IPS DF 4.7 (cell line): ENCODE data around the gene RPGRIP1L.

Source experiments
- DNase-seq: peaks from one replicate; pipeline ENCODE4 v3.0.0-alpha.2; 2013; ENCODE audit warnings: low spot score; ENCODE audit errors: extremely low read depth

RPGRIP1L gene

GRCh38 chr16:53605831-53606400, 97.7 kb downstream of the RPGRIP1L start:
- DNase-seq = no peak

DNA sequence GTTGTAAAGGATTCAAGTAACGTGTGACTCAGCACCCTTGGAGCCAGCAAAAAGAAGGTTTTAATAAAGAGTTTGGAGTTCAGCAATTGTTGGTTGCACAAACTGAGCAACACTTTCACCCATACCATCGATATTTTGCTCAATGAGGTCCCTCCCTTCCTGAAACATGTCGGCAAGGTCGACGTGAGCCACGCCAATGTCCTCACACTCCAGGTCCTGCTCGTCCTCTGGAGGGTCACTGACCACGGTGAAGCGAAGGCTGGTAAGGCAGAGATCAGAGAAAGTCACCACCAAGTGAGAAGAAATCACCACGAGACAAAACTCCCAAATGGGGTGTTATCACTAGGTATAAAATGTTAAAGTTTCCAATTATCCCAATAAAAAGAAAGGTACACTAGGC, 98.3 kb downstream of the RPGRIP1L start:
- no peak for DNase-seq

DNA sequence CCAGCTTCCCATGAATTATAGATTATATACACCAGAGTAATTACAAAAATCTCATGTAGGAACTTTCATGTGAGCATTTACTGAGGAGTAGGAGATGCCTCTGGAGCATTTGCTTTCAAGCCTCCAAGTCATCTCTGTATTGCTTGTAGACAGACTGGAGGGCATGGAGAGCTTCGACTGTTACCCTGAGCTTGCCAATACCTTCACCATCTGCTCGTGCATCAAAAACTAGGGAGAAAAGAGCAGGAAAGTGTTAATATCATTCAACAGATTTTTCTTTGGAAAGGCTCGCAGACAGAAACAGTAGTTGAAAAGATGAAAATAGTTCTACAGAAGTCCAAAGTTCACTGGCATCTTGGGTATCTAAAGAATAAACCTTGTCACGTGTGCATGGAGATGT, 101.7 kb downstream of the RPGRIP1L start:
- no peak for DNase-seq

DNA sequence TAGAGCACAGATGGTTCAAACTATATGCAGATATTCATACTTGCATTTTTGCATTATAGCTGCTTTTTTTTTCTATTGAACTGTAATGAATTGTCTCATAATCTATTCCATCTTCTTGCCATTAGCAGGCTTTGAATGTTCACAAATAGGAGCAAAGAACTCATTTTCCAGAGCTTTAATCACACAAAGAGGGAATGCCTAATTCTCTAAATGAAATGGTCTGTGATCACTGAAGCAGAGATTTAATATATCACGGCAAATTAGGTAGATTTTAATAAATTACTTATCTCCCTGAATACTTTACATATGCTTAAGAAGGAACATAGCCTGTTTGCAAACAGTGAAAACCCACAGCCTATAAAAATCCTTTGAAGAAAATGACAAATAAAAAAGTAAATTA, 103.0 kb downstream of the RPGRIP1L start:
- DNase-seq = no peak

- DNase-seq = no peak
Measured at GRCh38 chr16:53600126-53600525, 103.5 kb downstream of the RPGRIP1L start.

DNA sequence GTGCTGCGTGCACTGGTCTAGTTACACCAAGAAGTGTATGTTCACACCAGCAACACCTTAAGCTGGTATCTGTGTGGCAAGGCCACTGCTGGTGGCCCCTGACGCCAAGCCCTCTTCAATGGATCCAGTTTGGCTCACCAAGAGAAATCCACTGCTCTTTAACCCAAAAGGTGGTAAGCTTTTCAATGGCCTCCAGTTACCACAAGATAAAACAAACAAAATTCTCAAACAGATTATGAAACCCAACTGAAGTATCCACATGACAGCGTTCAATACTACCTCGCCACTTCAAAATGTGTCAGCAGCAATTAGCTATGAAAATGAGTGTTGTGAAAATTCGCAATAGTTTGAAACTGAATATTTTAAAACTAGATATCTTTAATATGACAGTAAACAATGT, 104.1 kb downstream of the RPGRIP1L start:
- DNase-seq = no peak

DNA sequence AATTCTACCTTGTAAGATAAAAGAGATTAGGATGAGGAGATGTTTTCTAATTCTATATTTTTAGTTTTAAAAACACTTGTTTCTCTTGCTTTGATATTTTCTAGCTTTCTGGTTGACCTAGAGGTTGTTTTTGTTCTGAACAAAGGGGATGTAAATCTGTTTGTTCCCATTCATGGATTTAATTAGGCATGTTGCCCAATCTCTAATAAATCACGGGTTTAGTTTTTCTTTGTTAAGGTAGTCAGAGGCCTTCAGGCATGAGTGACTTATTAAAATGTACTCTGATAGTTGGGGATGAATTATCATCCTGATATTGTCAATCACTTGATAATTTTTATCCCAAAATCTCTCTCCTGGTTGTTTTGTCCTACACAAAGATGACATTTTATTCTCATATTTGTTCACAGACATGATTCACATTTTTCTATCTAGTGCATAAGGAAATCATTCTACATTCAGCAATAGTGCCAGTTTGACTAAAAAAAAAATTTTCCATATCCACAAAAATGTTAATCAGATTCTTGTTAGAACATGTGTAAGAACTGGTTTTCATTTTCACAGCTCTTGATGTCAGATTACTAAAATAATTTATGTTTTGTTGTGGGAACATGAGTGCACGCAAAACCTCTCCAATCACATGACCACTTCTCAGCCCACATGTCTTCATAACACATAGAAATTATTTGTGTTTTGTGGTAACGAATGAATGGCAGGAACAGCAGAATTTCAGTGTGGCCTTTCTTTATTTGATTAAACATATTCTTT, 105.0 kb downstream of the RPGRIP1L start:
- DNase-seq = no peak

GRCh38 chr16:53597776-53598175, 105.9 kb downstream of the RPGRIP1L start:
- DNase-seq = no peak

- no peak for DNase-seq
Measured at GRCh38 chr16:53588081-53588648, 115.5 kb downstream of the RPGRIP1L start.

DNA sequence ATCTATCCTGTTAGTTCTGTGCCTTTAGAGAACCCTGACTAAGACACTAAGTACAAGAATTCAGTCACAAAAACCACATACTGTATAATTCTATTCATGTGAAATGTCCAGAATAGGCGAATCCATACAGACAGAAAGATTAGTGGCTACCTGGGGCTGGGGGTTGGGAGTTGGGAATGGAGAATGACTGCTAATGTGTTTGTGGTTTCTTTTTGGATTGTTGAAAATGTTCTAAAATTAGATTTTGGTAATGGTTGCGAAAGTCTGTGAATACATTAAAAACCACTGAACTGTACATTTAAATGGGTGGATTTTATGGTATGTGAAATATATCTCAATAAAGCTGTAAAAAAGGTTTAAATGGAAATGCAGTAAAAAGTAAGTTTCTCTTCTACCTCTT, 120.3 kb downstream of the RPGRIP1L start:
- no peak for DNase-seq

DNA sequence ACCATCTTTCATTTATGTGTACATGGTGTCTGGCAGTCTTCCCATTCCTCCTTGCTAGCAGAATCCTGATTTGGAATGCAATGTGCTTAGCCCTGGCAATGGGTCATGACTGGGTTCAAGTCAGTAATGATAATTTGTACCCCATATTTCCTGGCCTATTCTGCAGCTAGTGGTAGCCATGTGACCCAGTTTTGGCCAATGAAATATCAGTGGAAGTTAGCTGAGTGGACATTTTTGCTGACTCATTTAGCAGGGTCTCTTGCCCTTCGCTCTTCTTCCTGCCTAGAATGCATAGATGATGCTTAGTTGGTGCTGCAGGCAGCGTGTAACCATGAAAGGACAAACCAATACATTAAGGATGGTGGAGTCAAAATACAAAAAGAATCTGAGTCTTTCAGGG, 121.9 kb downstream of the RPGRIP1L start:
- DNase-seq = no peak

- no peak for DNase-seq
Measured at GRCh38 chr16:53580038-53580802, 123.4 kb downstream of the RPGRIP1L start.

GRCh38 chr16:53576904-53577303, 126.8 kb downstream of the RPGRIP1L start:
- no peak for DNase-seq

GRCh38 chr16:53576210-53576609, 127.4 kb downstream of the RPGRIP1L start:
- DNase-seq = no peak

DNA sequence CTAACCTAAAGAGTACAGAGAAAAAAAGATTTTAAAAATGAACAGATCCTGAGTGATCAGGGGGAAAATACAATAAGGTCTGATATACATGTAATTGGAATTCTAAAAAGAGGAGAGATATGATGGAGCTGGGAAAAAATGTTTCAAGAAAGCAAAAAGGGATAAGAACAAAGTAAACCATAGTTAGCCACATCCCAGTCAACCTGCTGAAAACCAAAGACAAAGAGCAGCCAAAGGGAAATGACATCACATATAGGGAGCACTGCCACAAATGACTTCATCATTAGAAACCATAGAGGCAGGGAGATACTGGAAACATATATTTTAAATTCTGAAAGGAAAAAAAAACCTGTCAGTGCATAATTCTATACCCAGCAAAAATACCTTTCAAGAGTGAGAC, 131.9 kb downstream of the RPGRIP1L start:
- no peak for DNase-seq

DNA sequence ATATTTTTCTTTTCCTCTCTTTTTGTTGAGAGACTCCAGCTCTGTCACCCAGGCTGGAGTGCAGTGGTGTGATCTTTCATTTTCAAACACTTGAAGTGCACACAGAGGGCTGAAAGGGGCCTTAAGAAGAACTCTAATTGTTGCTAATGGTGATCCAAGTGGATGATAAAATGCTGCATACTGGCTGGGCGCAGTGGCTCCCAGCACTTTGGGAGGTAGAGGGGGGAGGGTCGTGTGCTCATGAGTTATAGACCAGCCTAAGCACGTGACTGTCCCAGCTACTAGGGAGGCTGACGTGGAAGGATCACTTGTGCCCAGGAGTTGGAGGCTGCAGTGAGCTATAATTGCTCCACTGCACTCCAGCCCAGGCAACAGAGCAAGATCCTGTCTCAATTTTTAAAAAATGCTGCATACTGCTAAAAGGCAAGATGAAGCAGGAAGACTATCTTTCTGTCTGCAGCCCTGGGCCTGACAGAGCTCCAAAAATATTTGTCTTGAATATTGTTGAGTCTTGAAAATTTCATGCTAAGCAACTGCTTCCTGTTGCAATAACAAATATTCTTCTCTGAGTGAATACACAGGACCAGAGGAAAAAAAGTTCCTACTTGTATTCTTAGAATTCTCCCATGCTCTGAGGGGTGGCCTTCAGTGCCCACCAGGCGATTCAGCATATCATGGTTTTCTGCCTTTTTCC, 137.0 kb downstream of the RPGRIP1L start:
- DNase-seq = no peak

GRCh38 chr16:53565296-53565863, 138.3 kb downstream of the RPGRIP1L start:
- DNase-seq = no peak

- no peak for DNase-seq
Measured at GRCh38 chr16:53563426-53563825, 140.2 kb downstream of the RPGRIP1L start.

DNA sequence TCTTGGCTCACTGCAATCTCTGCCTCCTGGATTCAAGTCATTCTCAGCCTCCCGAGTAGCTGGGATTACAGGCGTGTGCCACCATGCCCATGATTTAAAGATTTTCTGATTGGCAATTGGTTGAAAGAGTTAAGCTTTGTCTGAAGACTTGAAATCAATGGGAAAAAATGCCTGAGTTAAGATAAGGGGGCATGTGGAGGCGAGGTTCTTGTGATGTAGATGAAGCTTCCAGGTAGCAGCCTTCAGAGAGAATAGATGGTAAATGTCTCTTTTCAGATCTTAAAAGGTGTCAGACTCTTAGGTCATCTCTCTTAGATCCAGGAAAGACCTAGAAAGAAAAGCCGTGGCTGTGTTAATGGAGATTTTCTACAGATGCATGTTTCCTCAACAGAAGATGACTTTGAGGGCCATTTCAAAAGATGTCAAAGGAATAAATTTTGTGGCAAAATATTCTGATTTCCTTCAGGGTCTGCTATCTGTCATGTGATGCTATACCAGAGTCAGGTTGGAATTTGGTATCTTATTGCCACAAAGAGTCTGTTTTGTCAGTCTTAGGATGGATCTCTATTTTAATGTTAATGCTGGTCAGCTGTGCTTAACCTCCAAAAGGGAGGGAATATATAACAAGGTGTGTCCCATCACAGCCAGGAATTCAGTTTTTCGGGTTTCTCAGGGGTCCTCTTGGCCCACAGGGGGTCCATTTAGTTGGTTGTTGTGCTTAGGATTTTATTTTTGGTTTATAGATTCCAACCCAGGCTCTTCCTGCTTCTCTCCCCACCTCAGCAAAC, 142.4 kb downstream of the RPGRIP1L start:
- DNase-seq = no peak

DNA sequence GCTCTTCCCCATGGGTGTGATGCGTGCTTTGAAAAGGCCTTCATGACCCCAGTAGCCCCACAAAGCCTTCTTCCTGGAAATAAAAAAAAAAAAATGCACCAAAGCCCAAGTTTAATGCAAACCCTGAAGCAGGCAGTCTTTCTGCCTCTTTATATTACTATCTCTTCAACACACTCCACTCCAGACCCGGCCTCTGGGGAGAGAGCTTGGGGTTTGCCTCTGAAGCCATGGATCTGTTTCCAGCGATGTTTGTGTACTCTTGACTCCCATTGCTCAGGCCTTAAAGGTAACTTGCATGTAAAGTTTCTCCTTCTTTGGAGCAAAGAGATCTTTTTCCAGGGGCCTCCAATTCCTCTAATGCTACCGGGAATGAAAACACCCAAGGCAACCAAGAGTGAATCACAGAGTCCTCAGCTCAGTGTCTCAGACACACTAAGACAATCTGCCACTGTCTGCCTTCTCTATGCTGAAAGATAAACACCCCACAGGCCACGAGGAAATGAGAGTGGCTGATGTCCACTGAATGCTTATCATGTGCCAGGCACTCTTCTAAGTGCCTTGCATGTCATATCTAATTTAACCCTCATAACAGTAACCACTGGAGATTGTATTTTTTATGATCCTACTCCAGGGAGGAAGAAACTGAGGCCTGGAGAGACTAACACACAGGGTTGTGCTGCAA, 144.2 kb downstream of the RPGRIP1L start:
- no peak for DNase-seq
